Upper lobe of left lung (tissue), 6 donors: ENCODE results near the gene KCNAB1. TPM values are rescaled to one million over a fixed set of nuclear protein-coding genes. Genes with fewer than 3 reads are reported as not detected.

Source experiments
- ATAC-seq, 2 donors: fragments of 200-7000 bp; cut with Tn5 transposase; one replicate each; pipeline ENCODE4 v1.9.1; 2022; ENCODE audit warnings: mild to moderate bottlenecking in 2 of 2, moderate library complexity in 2 of 2; ENCODE audit not compliant: low FRiP score in 2 of 2
- DNase-seq, 2 donors: peaks; one replicate each; pipeline ENCODE4 v3.0.0-alpha.2; 2019 to 2020
- H3K27ac ChIP-seq, 4 donors: fragments of 200-600 bp; sonication (generic); one replicate each; pipeline ENCODE4 v1.5.1; 2016 to 2019
- H3K27me3 ChIP-seq, 4 donors: fragments of 200-600 bp; sonication (generic); one replicate each; pipeline ENCODE4 v1.5.1; 2017 to 2019
- H3K36me3 ChIP-seq, 4 donors: fragments of 200-600 bp; sonication (generic); one replicate each; pipeline ENCODE4 v1.5.1; 2016 to 2019
- H3K4me1 ChIP-seq, 4 donors: fragments of 200-600 bp; sonication (generic); one replicate each; pipeline ENCODE4 v1.5.1; 2018 to 2019
- H3K4me3 ChIP-seq, 4 donors: fragments of 200-600 bp; sonication (generic); one replicate each; pipeline ENCODE4 v1.5.1; 2017 to 2019; ENCODE audit warnings: mild to moderate bottlenecking in 2 of 4, moderate library complexity in 1 of 4
- H3K9me3 ChIP-seq, 4 donors: fragments of 200-600 bp; sonication (generic); one replicate each; pipeline ENCODE4 v1.5.1; 2018 to 2019
- EP300 ChIP-seq, 4 donors: sonication (generic); formaldehyde crosslinking; IDR thresholded peaks; one replicate each; pipeline ENCODE4 v1.5.1; 2017; ENCODE audit warnings: antibody characterized with exemption in 4 of 4, control low read depth in 2 of 4
- POLR2A ChIP-seq, 4 donors: fragments of 450-650 bp; IDR thresholded peaks; one replicate each; pipeline ENCODE4 v1.5.1; 2016 to 2017; ENCODE audit warnings: antibody characterized with exemption in 4 of 4, mild to moderate bottlenecking in 2 of 4
- POLR2AphosphoS5 ChIP-seq, 2 donors: sonication (generic); formaldehyde crosslinking; IDR thresholded peaks; one replicate each; pipeline ENCODE4 v1.5.1; 2017; ENCODE audit warnings: antibody characterized with exemption in 2 of 2
- WGBS, 2 donors: methylation state at CpG; one replicate each; pipeline ENCODE4 v1.1.5; 2017 to 2018; 5-methylcytosine and 5-hydroxymethylcytosine counted together
- total RNA-seq, 6 donors: library from RNA; depleted of rRNA in 4 of 6; stranded (reverse); fragments of >200 nt in 4 of 6; gene quantifications; one replicate each; pipeline versions ENCODE4 v1.1.0 to v1.2.1, GENCODE V29; 2016 to 2021
- TF ChIP-seq, protein P1 (sequence below), 6 experiments: fragments of 450-650 bp in 4 of 6; fragments of 200-600 bp in 2 of 6; sonication (generic) in 2 of 6; IDR thresholded peaks; one replicate each; pipeline ENCODE4 v1.5.1; 2016 to 2019; ENCODE audit warnings: antibody characterized with exemption in 6 of 6
- donor health status: DM: no; HTN: no; CAD: no; lungs with moderate emphysema.
- donor health status: DM: no; HTN: yes; CAD: no; lungs with severe emphysema.

The KCNAB1 gene
- total RNA-seq, 6 donors from 2014 or later, result 0.79 to 5.2 (median 3.0) TPM

GRCh38 chr3:156323466-156323865, 203.1 kb downstream of the KCNAB1 start:
- TF ChIP-seq, protein P1, sequence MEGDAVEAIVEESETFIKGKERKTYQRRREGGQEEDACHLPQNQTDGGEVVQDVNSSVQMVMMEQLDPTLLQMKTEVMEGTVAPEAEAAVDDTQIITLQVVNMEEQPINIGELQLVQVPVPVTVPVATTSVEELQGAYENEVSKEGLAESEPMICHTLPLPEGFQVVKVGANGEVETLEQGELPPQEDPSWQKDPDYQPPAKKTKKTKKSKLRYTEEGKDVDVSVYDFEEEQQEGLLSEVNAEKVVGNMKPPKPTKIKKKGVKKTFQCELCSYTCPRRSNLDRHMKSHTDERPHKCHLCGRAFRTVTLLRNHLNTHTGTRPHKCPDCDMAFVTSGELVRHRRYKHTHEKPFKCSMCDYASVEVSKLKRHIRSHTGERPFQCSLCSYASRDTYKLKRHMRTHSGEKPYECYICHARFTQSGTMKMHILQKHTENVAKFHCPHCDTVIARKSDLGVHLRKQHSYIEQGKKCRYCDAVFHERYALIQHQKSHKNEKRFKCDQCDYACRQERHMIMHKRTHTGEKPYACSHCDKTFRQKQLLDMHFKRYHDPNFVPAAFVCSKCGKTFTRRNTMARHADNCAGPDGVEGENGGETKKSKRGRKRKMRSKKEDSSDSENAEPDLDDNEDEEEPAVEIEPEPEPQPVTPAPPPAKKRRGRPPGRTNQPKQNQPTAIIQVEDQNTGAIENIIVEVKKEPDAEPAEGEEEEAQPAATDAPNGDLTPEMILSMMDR (IDR thresholded peaks at IDR 0.05), result no peak
- TF ChIP-seq POLR2AphosphoS5 (IDR thresholded peaks at IDR 0.05), result no peak
- no peak for TF ChIP-seq POLR2A (IDR thresholded peaks at IDR 0.05)
- no peak for TF ChIP-seq EP300 (IDR thresholded peaks at IDR 0.05)
- Histone ChIP-seq H3K4me3 (no peak overlapping the region), H3K27ac (no peak overlapping the region), H3K27me3 (no peaks in the 10 kb centered on the region), H3K9me3 (no peaks in the 10 kb centered on the region), H3K4me1 (no peaks in the 10 kb centered on the region), H3K36me3 (no peaks in the 10 kb centered on the region)
- DNase-seq (no peak), ATAC-seq (no peak)
- WGBS, 2 donors, result 47 to 52% methylated on average over 3 of the region's 3 CpGs

DNA sequence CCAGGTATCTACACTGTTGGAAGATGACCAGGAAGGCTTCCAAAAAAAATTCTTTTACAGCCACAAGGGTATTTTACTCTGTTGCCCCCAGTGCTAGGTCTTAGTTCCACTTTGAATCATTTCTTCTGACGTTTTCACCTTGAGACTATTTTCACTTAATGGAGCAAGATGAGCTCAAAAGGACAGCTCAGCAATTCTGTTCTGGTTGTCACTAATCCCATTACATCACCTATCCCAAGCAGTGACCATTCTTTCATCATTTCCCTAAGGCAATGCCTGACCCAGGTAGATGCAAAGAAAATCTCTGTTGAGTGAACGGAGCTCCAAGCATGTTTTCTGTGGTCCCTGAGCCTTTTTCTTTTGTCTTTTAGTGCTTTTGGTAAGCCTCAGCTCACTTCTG, 210.0 kb downstream of the KCNAB1 start:
- H3K36me3 ChIP-seq, result no peaks in the 10 kb centered on the region
- no peaks in the 10 kb centered on the region for H3K27me3 ChIP-seq
- H3K4me1 ChIP-seq, result no peaks in the 10 kb centered on the region
- TF ChIP-seq, protein P1 (IDR thresholded peaks at IDR 0.05), result no peak
- no peak for TF ChIP-seq POLR2A (IDR thresholded peaks at IDR 0.05)
- no peak for TF ChIP-seq EP300 (IDR thresholded peaks at IDR 0.05)
- no peak for TF ChIP-seq POLR2AphosphoS5 (IDR thresholded peaks at IDR 0.05)
- WGBS, 2 donors, result 65 to 74% methylated on average over 2 of the region's 2 CpGs
- H3K27ac ChIP-seq, result no peak overlapping the region
- H3K9me3 ChIP-seq, result no peaks in the 10 kb centered on the region
- ATAC-seq (no peak), DNase-seq (no peak)
- H3K4me3 ChIP-seq, result no peak overlapping the region

DNA sequence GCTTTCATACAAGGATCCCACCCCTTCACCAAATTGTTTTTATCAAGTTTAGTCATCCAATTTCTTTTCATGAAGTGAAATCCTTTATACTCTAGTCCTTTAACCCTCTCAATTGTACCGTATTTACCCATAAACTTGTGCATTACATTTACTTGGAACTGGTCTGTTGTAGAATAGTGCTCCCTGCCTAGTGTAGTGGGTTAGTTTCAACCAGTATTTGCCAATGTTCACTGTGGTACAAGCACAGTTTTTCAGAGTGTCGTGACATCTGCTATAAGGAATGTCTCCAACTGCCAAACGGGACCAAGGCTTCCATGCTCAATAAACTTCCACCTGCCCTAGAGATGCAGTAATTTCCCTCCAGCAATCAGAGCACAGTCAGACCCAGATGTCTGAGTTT, 211.9 kb downstream of the KCNAB1 start:
- H3K36me3 ChIP-seq, result no peaks in the 10 kb centered on the region
- H3K27ac ChIP-seq, result no peak overlapping the region
- no peaks in the 10 kb centered on the region for H3K4me1 ChIP-seq
- WGBS, 2 donors, result 80% methylated on average over 3 of the region's 3 CpGs
- H3K27me3 ChIP-seq, result no peaks in the 10 kb centered on the region
- no peak overlapping the region for H3K4me3 ChIP-seq
- TF ChIP-seq EP300 (IDR thresholded peaks at IDR 0.05), result no peak
- no peak for ATAC-seq
- H3K9me3 ChIP-seq, result no peaks in the 10 kb centered on the region
- no peak for DNase-seq

GRCh38 chr3:156334841-156335545, 214.6 kb downstream of the KCNAB1 start:
- H3K27me3 ChIP-seq, result no peaks in the 10 kb centered on the region
- H3K27ac ChIP-seq, result no peak overlapping the region
- no peaks in the 10 kb centered on the region for H3K4me1 ChIP-seq
- 43 to 50% methylated on average over 3 of the region's 3 CpGs for WGBS, 2 donors
- H3K4me3 ChIP-seq, result no peak overlapping the region
- TF ChIP-seq EP300 (IDR thresholded peaks at IDR 0.05) (no peak), POLR2A (IDR thresholded peaks at IDR 0.05) (no peak), POLR2AphosphoS5 (IDR thresholded peaks at IDR 0.05) (no peak)
- TF ChIP-seq, protein P1 (IDR thresholded peaks at IDR 0.05), result no peak
- no peaks in the 10 kb centered on the region for H3K36me3 ChIP-seq
- ATAC-seq, result no peak
- DNase-seq, result no peak
- no peaks in the 10 kb centered on the region for H3K9me3 ChIP-seq

- Histone ChIP-seq H3K27me3 (no peaks in the 10 kb centered on the region), H3K4me1 (no peaks in the 10 kb centered on the region), H3K9me3 (no peaks in the 10 kb centered on the region), H3K4me3 (no peak overlapping the region), H3K27ac (no peak overlapping the region), H3K36me3 (no peaks in the 10 kb centered on the region)
- DNase-seq, result no peak
- no peak for ATAC-seq
- WGBS, 2 donors, result 73 to 78% methylated on average over 3 of the region's 3 CpGs
- no peak for TF ChIP-seq EP300 (IDR thresholded peaks at IDR 0.05)
- TF ChIP-seq, protein P1 (IDR thresholded peaks at IDR 0.05), result no peak
Observed at GRCh38 chr3:156339491-156339890, 219.1 kb downstream of the KCNAB1 start.
